H1 (cell line): Measurements from ENCODE around the gene SF3A2. TPM values are rescaled to one million over a fixed set of nuclear protein-coding genes. Genes with fewer than 3 reads are reported as not detected.

ENCODE experiments used
- CTCF ChIA-PET: fragments of 300-600 bp; sonication (Branson Sonifier 250); formaldehyde crosslinking; loops from one replicate; lab custom pipeline; 2021; ENCODE audit not compliant: partially characterized antibody; lab: Charles Lee
- POLR2A ChIA-PET: fragments of 300-600 bp; sonication (Branson Sonifier 250); formaldehyde crosslinking; loops from one replicate; lab custom pipeline; 2021; ENCODE audit warnings: inconsistent platforms; ENCODE audit not compliant: partially characterized antibody; lab: Charles Lee
- DNase-seq, 2 experiments: peaks; one replicate each; pipeline versions ENCODE4 v3.0.0 to v3.0.0-alpha.2; 2010 to 2022; ENCODE audit warnings: low spot score in 2 of 2, low read depth in 1 of 2, mixed read lengths in 1 of 2
- FAIRE-seq: peaks from 2 replicates; lab custom pipeline; 2011; peaks lifted over from hg19 to GRCh38; lab: Jason Lieb, UNC
- H2AFZ ChIP-seq: 2 replicates; pipeline ENCODE4 v1.8.1; 2012; ENCODE audit warnings: low read length, inconsistent platforms
- H2AK5ac ChIP-seq: 2 replicates; pipeline ENCODE4 v1.6.1; 2013; ENCODE audit warnings: low read depth, low read length
- H2BK120ac ChIP-seq: replicated peaks from 2 replicates; pipeline ENCODE3; 2013; ENCODE audit warnings: low read depth, low read length, inconsistent platforms
- H2BK12ac ChIP-seq: 2 replicates; pipeline ENCODE4 v1.6.1; 2013; ENCODE audit warnings: low read depth, low read length
- H2BK15ac ChIP-seq: 2 replicates; pipeline ENCODE4 v1.6.1; 2013; ENCODE audit warnings: low read length
- H2BK20ac ChIP-seq: 2 replicates; pipeline ENCODE4 v1.6.1; 2013; ENCODE audit warnings: low read length
- H2BK5ac ChIP-seq: 2 replicates; pipeline ENCODE4 v1.6.1; 2013; ENCODE audit warnings: low read depth, low read length
- H3K14ac ChIP-seq: 2 replicates; pipeline ENCODE4 v1.6.1; 2013; ENCODE audit warnings: inconsistent platforms; ENCODE audit not compliant: insufficient read length
- H3K18ac ChIP-seq: 2 replicates; pipeline ENCODE4 v1.6.1; 2013; ENCODE audit warnings: low read length; ENCODE audit errors: extremely low read depth
- H3K23ac ChIP-seq: 2 replicates; pipeline ENCODE4 v1.6.1; 2013; ENCODE audit warnings: inconsistent platforms; ENCODE audit not compliant: insufficient read length
- H3K23me2 ChIP-seq: 2 replicates; pipeline ENCODE4 v1.6.1; 2013; ENCODE audit warnings: low read depth, low read length
- H3K27ac ChIP-seq: 2 replicates; pipeline ENCODE4 v1.6.1; 2011; ENCODE audit warnings: low read depth, low read length, inconsistent platforms
- H3K27me3 ChIP-seq, 4 experiments: replicated peaks in 1 of 4; 1 replicate in 1 of 4; 2 replicates in 3 of 4; pipeline versions ENCODE4 v1.6.1 to v1.8.1; 2011 to 2013; ENCODE audit warnings: low read length in 3 of 4, mild to moderate bottlenecking in 3 of 4, inconsistent platforms in 2 of 4, mixed read lengths in 2 of 4, moderate library complexity in 1 of 4; ENCODE audit not compliant: control insufficient read depth in 3 of 4, insufficient read depth in 3 of 4; ENCODE audit errors: extremely low read depth in 1 of 4
- H3K36me3 ChIP-seq, 4 experiments: 2 replicates each; pipeline versions ENCODE4 v1.6.1 to v1.8.1; 2011 to 2013; ENCODE audit warnings: mild to moderate bottlenecking in 4 of 4, low read length in 3 of 4, moderate library complexity in 2 of 4, control low read depth in 1 of 4, inconsistent platforms in 1 of 4; ENCODE audit not compliant: insufficient read depth in 4 of 4, control insufficient read depth in 2 of 4
- H3K4ac ChIP-seq: replicated peaks from 2 replicates; pipeline ENCODE3; 2013; ENCODE audit warnings: low read length, low read depth, mixed read lengths, inconsistent platforms; ENCODE audit not compliant: insufficient read length
- H3K4me1 ChIP-seq, 4 experiments: replicated peaks in 1 of 4; 1 replicate in 1 of 4; 2 replicates in 3 of 4; pipeline versions ENCODE4 v1.6.1 to v1.8.1; 2011 to 2013; ENCODE audit warnings: low read length in 3 of 4, inconsistent platforms in 2 of 4, mixed read lengths in 1 of 4; ENCODE audit not compliant: insufficient read depth in 4 of 4, control insufficient read depth in 3 of 4
- H3K4me2 ChIP-seq, 2 experiments: 2 replicates each; pipeline versions ENCODE4 v1.6.1 to v1.8.1; 2011 to 2013; ENCODE audit warnings: low read depth in 2 of 2, low read length in 2 of 2, control low read depth in 1 of 2, inconsistent platforms in 1 of 2, mild to moderate bottlenecking in 1 of 2; ENCODE audit not compliant: insufficient read depth in 1 of 2
- H3K4me3 ChIP-seq, 4 experiments: fragments of 200-600, 300-600 bp in 1 of 4; sonication (generic), shearing (Covaris generic), sonication (Bioruptor Twin) in 1 of 4; 2 replicates each; pipeline versions ENCODE4 v1.5.1 to v1.8.1; 2011 to 2016; ENCODE audit warnings: low read length in 4 of 4, low read depth in 3 of 4, control low read depth in 2 of 4, inconsistent platforms in 2 of 4, mild to moderate bottlenecking in 2 of 4, mixed read lengths in 1 of 4, moderate library complexity in 1 of 4; ENCODE audit not compliant: insufficient read depth in 2 of 4; ENCODE audit errors: extremely low read depth in 1 of 4
- H3K56ac ChIP-seq: replicated peaks from 2 replicates; pipeline ENCODE3; 2013; ENCODE audit warnings: low read depth, mild to moderate bottlenecking, mixed read lengths, low read length, inconsistent platforms; ENCODE audit not compliant: insufficient read length
- H3K79me1 ChIP-seq: 2 replicates; pipeline ENCODE4 v1.6.1; 2013; ENCODE audit warnings: low read depth, low read length, control low read depth
- H3K79me2 ChIP-seq, 2 experiments: 2 replicates each; pipeline versions ENCODE4 v1.6.1 to v1.8.1; 2012 to 2013; ENCODE audit warnings: low read length in 2 of 2, mild to moderate bottlenecking in 2 of 2, inconsistent platforms in 1 of 2; ENCODE audit not compliant: insufficient read depth in 2 of 2, control insufficient read depth in 1 of 2
- H3K9ac ChIP-seq, 4 experiments: replicated peaks in 1 of 4; 1 replicate in 1 of 4; 2 replicates in 3 of 4; pipeline versions ENCODE4 v1.6.1 to v1.8.1; 2011 to 2013; ENCODE audit warnings: low read depth in 3 of 4, low read length in 3 of 4, control low read depth in 2 of 4, mild to moderate bottlenecking in 2 of 4, moderate library complexity in 2 of 4, inconsistent platforms in 1 of 4; ENCODE audit errors: extremely low read depth in 1 of 4
- H3K9me3 ChIP-seq, 2 experiments: 2 replicates each; pipeline versions ENCODE4 v1.6.1 to v1.8.1; 2012 to 2013; ENCODE audit warnings: mild to moderate bottlenecking in 2 of 2, moderate library complexity in 2 of 2, control low read depth in 1 of 2, inconsistent platforms in 1 of 2, low read depth in 1 of 2, low read length in 1 of 2, mixed read lengths in 1 of 2; ENCODE audit not compliant: insufficient read depth in 2 of 2
- H4K20me1 ChIP-seq, 2 experiments: replicated peaks in 1 of 2; 2 replicates each; pipeline versions ENCODE3 to v1.8.1; 2011 to 2013; ENCODE audit warnings: inconsistent platforms in 2 of 2, low read length in 2 of 2, mild to moderate bottlenecking in 1 of 2; ENCODE audit not compliant: insufficient read depth in 2 of 2, control insufficient read depth in 1 of 2
- H4K5ac ChIP-seq: 2 replicates; pipeline ENCODE4 v1.6.1; 2013; ENCODE audit warnings: low read length, low read depth, mixed read lengths, inconsistent platforms; ENCODE audit not compliant: insufficient read length
- H4K8ac ChIP-seq: 2 replicates; pipeline ENCODE4 v1.8.0; 2013; ENCODE audit warnings: mild to moderate bottlenecking, moderate library complexity, low read length, inconsistent platforms; ENCODE audit not compliant: insufficient read depth; ENCODE audit errors: extremely low read depth
- H4K91ac ChIP-seq: replicated peaks from 2 replicates; pipeline ENCODE3; 2013; ENCODE audit warnings: low read length, mixed read lengths, inconsistent platforms; ENCODE audit not compliant: insufficient read length
- ASH2L ChIP-seq: fragments of 200-600, 300-600 bp; sonication (generic); IDR thresholded peaks from one replicate; pipeline ENCODE4 v1.7.1; 2017; ENCODE audit warnings: low read length
- CBX5 ChIP-seq: fragments of 300-800, 300-1000 bp; sonication (generic); IDR thresholded peaks from 2 replicates; pipeline ENCODE4 v1.7.1; 2016; ENCODE audit warnings: antibody characterized with exemption, low read length, low read depth
- GABPA ChIP-seq: IDR thresholded peaks from 2 replicates; pipeline ENCODE4 v1.6.1; 2011; ENCODE audit warnings: mild to moderate bottlenecking, low read length, moderate library complexity, borderline replicate concordance; ENCODE audit not compliant: insufficient read depth
- KDM1A ChIP-seq: fragments of 200-600, 300-600 bp; sonication (generic); IDR thresholded peaks from 2 replicates; pipeline ENCODE4 v1.7.1; 2016; ENCODE audit warnings: mild to moderate bottlenecking, low read length, borderline replicate concordance
- KDM5A ChIP-seq: fragments of 200-600 bp; IDR thresholded peaks from 2 replicates; pipeline ENCODE4 v1.7.1; 2012; ENCODE audit warnings: mild to moderate bottlenecking, low read length, inconsistent platforms, mixed read lengths
- TEAD4 ChIP-seq: IDR thresholded peaks from 2 replicates; pipeline ENCODE4 v1.6.1; 2012; ENCODE audit warnings: low read depth, low read length, inconsistent platforms, mixed read lengths
- WGBS, 2 experiments: shearing (Covaris generic) in 1 of 2; methylation state at CpG; one replicate each; pipeline versions ENCODE4 v1.1.6 to v1.1.7; 2013 to 2015; ENCODE audit warnings: low lambda C conversion rate in 2 of 2, mixed read lengths in 2 of 2, inconsistent platforms in 1 of 2, low coverage in 1 of 2, missing lambda C conversion rate in 1 of 2; ENCODE audit not compliant: insufficient replicate concordance in 2 of 2, insufficient coverage in 1 of 2, insufficient read length in 1 of 2; ENCODE audit errors: extremely low coverage in 1 of 2, missing lambda C conversion rate in 1 of 2; 5-methylcytosine and 5-hydroxymethylcytosine counted together
- polyA plus RNA-seq, 7 experiments: library from polyadenylated mRNA; depleted of rRNA in 3 of 7; stranded (reverse) in 5 of 7; unstranded in 2 of 7; fragments of >200 nt in 5 of 7; fragments of 200-250 nt in 2 of 7; gene quantifications; 1 replicate in 5 of 7; 2 replicates in 1 of 7; 4 replicates in 1 of 7; pipeline versions ENCODE4 v1.2.1 to v1.2.3, GENCODE V29; 2011 to 2013; ENCODE audit warnings: missing spikeins in 2 of 7, mixed read lengths in 2 of 7
- total RNA-seq: library from RNA; stranded (reverse); fragmentation: NEBNext Ultra II Directional; extraction: Animal tissue kit (Norgen Biotek cat#: 25700); gene quantifications from 2 replicates; pipeline ENCODE4 v1.2.1, GENCODE V29; 2021
- TF ChIP-seq, protein P1 (sequence below): IDR thresholded peaks from 2 replicates; pipeline ENCODE4 v1.6.1; 2012; ENCODE audit warnings: inconsistent platforms

Gene SF3A2
- total and polyA plus RNA-seq, 2 of the 8 experiments (the other 6 are each of a cell fraction or from before 2014, with no cell fraction given), result 15.3 to 146 TPM

DNA sequence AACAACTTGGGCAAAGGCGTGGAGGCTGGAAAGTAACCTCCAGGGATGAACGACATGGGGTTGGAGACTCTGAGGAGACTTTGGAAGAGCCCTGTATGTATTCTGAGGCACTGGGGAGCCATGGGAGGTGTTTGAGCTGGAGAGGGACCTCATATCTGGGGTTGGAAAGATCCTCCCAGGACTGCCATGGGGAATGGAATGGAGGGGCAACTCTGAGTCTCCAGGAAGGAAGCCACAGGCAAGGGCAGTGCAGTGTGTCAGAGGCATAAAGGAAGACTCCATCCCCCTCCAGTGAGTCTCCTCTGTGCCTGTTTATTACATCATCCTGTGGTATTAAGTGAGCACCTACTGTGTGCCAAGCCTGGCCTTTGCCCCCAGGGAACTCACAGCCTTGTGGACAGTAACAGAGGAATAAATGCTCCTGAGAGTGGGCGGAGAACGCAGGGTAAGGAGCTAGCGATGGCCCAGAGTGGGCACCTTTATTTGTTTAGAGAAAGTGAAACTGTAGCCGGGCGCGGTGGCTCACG, 37.6 kb downstream of the SF3A2 start:
- no peak overlapping the region for H2BK20ac ChIP-seq
- no peak overlapping the region for H3K9ac ChIP-seq
- H3K4me2 ChIP-seq, result peak overlapping the region in 1 of 2 experiments; percentile 79; a peak in 1 of 4 replicates
- H4K20me1 ChIP-seq, result peaks cover 22 to 31% of the 10 kb centered on the region in 2 experiments
- no peak overlapping the region for H2BK120ac ChIP-seq
- 88% methylated on average over 9 of the region's 9 CpGs; no CpG with 5 or more reads in 1 of the 2 experiments for WGBS, 2 experiments
- no peak for FAIRE-seq
- H2BK15ac ChIP-seq, result no peak overlapping the region
- ChIA-PET POLR2A (interaction anchor here (0.6 to 23.4 kb wide), 16 partner anchors 7 to 1985 kb away, joined by 3 to 330 read pairs (median 6); partner anchors contain the start of genes AMH, JSRP1 and PLEKHJ1), CTCF (interaction anchor here (0.6 to 6.2 kb wide), 30 partner anchors 12 to 347 kb away, joined by 3 to 106 read pairs (median 6); partner anchors contain the start of genes JSRP1, LSM7 and SPPL2B)
- H4K8ac ChIP-seq, result 0 out of 2 replicates have a peak overlapping the region, but pooled peaks have one; percentile 9
- no peaks in the 10 kb centered on the region for H3K27me3 ChIP-seq
- no peak for DNase-seq
- H3K9me3 ChIP-seq, result no peaks in the 10 kb centered on the region
- H3K23me2 ChIP-seq, result peaks cover 5% of the 10 kb centered on the region; the same call in 1 of the 2 replicates
- H4K91ac ChIP-seq, result no peak overlapping the region
- peaks cover 20 to 40% of the 10 kb centered on the region in 2 experiments; a peak in 3 of 4 replicates for H3K79me2 ChIP-seq
- TF ChIP-seq, protein P1, sequence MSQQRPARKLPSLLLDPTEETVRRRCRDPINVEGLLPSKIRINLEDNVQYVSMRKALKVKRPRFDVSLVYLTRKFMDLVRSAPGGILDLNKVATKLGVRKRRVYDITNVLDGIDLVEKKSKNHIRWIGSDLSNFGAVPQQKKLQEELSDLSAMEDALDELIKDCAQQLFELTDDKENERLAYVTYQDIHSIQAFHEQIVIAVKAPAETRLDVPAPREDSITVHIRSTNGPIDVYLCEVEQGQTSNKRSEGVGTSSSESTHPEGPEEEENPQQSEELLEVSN, result no peak
- TF ChIP-seq CBX5, result no peak
- TF ChIP-seq GABPA, result no peak
- peak; percentile 96 for TF ChIP-seq KDM1A
- no peak for TF ChIP-seq KDM5A
- no peak for TF ChIP-seq TEAD4
- TF ChIP-seq ASH2L, result no peak
- peaks cover 3 to 23% (median 9%) of the 10 kb centered on the region in 4 experiments; a peak in 5 of 8 replicates for H3K36me3 ChIP-seq
- peaks cover 0 to 17% (median 7%) of the 10 kb centered on the region in 4 experiments; a peak in 5 of 7 replicates for H3K4me1 ChIP-seq
- no peak overlapping the region for H2AFZ ChIP-seq
- no peak overlapping the region for H3K56ac ChIP-seq
- H4K5ac ChIP-seq, result no peak overlapping the region
- no peak overlapping the region for H3K23ac ChIP-seq
- no peak overlapping the region for H3K27ac ChIP-seq
- no peak overlapping the region for H2BK12ac ChIP-seq
- peak overlapping the region in 2 of 4 experiments; percentile 14 to 53; a peak in 3 of 8 replicates for H3K4me3 ChIP-seq
- no peak overlapping the region for H3K4ac ChIP-seq
- no peak overlapping the region for H3K14ac ChIP-seq
- peaks cover 3% of the 10 kb centered on the region; the same call in 1 of the 2 replicates for H3K79me1 ChIP-seq
- H2AK5ac ChIP-seq, result 0 out of 2 replicates have a peak overlapping the region, but pooled peaks have one; percentile 72
- no peak overlapping the region for H2BK5ac ChIP-seq
- no peak overlapping the region for H3K18ac ChIP-seq
